GM18498 (cell line): ENCODE results near the gene LAMTOR4.
A peak's percentile ranks its signal among the peaks of the same experiment; 100 is the strongest.

Experiments used
- ATAC-seq: cut with Tn5 transposase; IDR thresholded peaks from one replicate; pipeline ENCODE4 v1.9.1; 2021; ENCODE audit warnings: mild to moderate bottlenecking, moderate library complexity; ENCODE audit not compliant: unreplicated experiment

Gene LAMTOR4

GRCh38 chr7:100152937-100153666, 4.4 kb downstream of the LAMTOR4 start:
- ATAC-seq = no peak

GRCh38 chr7:100153708-100154535, 5.2 kb downstream of the LAMTOR4 start:
- ATAC-seq = no peak

DNA sequence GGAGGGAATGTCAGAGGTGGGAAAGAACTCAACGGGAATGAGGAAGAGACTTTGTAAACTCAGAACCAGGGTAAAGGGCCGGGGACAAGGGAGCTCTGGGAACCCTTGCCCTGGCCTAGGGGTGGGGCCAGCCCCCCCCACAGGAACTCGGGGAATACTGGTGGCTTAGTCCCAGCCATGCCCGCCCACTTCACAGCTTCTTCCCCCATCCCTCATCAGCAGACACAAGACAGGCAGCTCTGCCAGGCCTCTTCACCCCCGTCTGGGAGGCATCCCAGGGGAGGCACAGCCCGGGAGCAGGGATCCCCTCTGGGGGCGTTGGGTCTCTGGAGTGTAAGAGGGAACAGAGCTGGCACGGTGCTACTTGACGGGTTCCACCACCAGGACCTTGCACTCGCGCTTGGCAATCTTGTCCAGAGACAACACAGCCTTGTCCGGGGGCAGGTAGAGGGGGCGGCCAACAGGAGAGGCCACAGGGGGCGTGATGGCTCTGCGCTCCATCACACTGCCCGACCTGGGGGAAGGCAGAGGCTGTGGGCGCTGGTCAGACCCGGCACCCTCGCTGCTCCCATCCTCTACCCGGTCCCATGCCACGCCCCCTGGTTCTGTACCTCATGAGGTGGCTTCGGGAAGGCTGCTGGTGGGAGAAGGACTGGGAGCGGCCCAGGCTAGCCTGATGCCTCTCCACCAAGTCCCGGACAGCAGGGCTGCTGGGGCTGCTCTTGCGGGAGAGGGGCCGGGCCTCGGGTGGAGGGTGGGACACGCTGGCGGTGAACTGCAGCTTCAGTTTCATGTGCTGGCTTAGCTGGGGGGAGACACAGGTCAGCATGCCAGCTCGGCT, 6.2 kb downstream of the LAMTOR4 start:
- no peak for ATAC-seq

DNA sequence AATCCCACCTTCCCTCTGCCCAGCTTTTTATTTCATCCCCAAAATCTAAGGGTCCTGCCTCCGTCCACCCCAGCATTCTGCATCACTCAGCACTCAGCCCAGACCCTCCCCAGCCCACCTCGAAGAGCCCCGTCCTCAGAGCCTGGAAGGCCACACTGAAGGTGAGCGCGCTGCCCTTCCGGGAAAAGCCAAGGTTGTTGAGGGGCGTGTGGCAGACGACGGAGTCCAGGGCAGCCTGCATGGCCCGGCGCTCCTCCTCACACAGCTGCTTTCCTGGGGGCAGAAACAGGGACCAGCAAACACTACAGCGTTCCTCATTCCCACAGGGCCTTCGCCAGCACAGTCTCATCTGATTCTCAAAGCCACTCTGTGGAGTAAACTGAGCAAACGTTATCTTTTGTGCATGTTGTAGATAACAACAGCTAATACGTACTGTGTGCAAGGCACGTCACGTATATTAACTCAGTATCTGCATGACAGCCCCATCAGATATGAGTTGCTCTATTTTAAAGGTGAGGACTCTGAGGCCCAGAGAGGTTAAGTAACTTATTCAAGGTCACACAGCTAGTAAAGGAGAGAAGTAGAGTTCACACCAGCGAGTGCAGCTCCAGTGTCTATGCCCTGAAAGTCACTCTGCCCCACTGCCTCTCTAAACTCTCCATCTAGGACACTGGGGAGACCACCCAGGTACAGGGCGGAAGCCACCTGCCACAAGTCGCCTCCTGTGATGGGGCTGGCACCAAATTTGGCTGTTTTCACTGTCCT, 7.0 kb downstream of the LAMTOR4 start:
- no peak for ATAC-seq

DNA sequence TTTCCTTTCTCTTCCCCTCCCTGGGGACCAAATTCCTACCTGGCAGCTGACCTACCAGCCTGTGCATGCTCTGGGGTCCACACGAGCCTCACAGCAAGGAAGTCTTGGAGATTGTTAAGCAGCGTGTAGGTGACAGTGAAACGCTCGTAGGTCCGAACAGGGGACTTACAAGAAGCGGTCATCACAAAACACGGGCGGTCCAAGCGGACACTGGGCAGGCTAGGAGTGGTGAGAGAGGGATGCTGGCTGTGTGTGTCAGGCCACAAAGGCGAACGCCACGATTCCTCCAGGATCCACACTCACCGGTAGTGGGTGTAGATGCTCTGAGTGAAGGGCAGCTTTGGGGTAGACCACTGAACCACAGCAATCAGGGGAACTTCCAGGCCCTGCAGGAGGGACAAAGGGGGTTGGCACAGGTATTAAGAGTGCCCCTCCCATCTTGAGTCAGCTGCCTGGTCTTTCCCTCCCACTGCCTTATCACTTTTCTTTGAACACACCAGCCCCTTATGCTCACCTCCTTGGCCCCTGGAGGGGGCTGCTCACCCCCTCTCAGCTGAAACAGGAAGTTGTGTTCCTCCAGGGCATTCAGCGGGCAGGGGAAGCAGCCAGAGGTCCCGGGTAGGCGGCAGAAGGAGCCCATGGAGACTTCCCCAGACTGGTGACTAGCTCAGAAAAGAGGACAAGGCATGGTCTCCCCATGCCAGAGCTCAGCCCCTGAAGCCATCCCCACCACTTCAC, 7.8 kb downstream of the LAMTOR4 start:
- ATAC-seq = no peak

DNA sequence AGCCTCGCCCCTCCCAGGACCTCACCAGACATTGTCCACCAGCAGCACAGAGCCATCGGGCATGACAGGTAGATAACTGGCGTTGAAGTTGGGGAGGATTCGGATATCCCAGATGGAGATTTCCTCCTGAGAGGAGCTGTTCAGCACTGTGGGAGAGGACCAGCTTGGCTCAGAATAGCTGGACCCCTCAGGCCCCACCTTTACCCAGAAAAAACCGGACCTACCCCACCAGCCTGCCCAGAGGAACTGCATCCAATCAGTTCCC, 8.3 kb downstream of the LAMTOR4 start:
- ATAC-seq = no peak

DNA sequence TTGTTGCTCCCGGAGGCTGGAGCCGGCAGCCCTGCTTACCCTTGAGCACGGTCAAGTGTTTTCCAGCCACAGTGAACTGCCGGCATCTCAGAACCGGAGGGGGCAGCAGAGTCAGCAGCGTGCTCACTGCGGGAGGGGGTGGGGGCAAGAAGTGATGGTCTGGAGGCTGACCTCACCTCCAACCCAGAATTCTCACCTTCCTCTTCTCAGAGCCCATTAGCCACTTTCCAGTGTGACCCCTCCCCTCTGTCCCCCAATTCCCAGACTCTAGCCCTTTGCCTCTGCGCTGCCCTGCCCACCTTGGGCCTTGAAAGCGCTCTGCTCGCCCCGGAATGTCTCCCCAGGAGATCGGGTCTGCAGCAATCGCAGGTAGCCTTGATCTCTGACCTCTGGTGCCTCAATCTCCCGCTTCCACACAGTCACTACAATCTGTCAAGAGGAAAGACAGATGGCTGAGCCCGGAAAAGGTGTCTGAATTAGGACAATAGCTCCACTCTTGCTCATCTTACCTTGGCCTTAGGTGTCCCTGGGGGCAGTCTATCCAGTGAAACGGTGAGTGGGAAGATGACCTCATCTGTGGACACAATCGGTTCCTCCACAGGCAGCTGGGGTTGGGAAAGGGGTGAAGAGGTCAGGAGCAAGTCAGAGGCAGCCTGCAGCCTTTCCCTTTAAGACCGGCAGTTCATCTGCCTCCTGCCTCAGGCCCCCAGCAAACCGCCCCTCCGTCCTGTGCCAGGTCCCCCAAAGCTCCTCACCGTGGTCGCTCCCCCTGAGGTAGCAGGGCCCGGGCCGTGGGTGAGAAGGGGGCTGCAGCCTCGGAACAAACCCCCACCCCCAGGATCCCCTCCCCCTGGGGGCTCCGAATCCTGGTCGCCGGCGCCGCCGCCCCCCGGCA, 8.9 kb downstream of the LAMTOR4 start:
- ATAC-seq = no peak

DNA sequence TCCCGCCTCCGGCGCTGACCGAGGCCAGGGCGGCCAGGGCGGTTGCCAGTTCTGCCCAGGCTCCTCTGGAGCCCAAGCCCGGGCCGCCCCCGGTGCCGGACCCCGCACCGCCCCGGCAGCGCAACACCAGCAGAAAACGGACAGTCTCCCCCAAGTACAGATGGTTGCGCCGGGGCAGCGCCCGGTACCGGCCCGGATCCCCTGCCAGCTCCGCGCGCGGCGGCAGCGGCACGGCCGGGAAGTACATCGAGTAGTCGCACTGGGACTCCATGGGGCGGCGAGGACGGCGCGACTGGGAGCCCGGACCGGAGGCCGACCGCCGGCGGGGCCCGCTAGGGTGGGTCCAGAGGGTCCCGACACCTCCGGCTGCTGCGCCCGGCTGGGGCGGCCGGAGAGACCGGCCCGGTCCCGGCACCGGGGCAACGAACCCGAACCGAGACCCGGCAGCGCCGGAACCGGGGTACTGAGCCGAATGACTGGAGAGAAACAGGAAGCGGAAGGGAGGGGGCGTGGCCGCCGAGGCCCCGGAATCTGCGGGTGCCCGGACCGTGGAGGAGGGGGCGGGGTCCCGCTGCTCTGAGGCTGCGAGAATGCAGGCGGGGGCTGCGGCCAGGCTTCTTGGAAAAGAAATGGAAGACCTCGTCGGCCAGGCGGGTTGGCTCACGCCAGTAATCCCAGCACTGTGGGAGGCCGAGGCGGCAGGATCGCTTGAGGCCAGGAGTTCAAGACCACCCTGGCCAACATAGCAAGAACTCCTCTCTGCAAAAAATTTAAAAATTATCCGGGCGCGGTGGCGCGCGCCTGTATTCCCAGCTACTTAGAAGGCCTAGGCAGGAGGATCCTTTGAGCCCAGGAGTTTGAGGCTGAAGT, 9.7 kb downstream of the LAMTOR4 start, which contains the start of gene TRAPPC14:
TSS of gene TRAPPC14 (minus strand) at position 495 of the 870 bp plus-strand sequence. CDS start at position 271, 224 bp downstream.
- peak; percentile 75 for ATAC-seq

- ATAC-seq = no peak
Measured at GRCh38 chr7:100159099-100159623, 10.4 kb downstream of the LAMTOR4 start.

GRCh38 chr7:100160067-100160466, 11.3 kb downstream of the LAMTOR4 start:
- no peak for ATAC-seq

DNA sequence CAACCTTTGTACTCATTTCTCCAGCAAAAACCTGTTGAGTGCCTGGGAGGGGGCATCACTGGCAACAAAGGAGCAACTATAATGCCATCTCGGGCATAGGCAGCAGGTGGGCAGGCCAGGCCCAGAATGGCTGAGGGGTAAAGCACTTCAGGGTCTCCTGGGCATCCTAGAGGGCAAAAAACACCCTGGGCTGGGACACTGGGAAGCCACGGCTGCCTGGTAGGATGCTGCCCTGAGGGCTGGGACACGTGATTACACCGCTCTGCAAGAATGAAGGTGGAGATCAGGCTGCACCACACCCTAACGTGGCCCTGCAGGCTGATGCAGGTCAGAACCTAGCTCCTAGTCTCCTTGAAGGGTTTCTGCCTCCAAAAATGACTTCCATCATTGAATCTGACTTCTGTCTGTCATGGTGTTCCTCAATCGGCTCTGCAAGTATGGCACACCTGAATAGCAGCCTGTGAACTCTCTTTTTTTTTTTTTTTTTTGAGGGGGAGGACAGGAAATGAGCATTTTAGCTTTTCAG, 14.4 kb downstream of the LAMTOR4 start:
- no peak for ATAC-seq

DNA sequence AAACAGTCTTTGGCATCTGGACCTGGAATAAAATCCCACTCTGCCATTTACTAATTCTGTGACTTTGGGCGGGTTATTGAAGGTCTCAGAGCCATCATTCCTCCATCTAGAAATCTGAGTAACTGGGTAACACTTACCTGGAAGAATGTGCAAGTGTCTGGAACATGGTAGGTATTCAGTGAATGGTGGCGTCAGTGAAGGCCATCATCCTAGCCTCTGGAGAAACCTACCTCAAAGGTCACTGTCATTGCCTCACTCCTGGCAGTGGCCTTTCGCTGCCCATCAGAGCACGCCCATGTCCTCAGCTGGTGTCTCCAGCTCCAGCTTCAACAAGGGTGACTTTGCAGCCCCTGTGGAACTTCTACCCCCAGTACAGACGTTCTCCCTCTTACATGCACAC, 15.2 kb downstream of the LAMTOR4 start:
- ATAC-seq = no peak

- ATAC-seq = no peak
Measured at GRCh38 chr7:100166317-100166940, 17.7 kb downstream of the LAMTOR4 start.

DNA sequence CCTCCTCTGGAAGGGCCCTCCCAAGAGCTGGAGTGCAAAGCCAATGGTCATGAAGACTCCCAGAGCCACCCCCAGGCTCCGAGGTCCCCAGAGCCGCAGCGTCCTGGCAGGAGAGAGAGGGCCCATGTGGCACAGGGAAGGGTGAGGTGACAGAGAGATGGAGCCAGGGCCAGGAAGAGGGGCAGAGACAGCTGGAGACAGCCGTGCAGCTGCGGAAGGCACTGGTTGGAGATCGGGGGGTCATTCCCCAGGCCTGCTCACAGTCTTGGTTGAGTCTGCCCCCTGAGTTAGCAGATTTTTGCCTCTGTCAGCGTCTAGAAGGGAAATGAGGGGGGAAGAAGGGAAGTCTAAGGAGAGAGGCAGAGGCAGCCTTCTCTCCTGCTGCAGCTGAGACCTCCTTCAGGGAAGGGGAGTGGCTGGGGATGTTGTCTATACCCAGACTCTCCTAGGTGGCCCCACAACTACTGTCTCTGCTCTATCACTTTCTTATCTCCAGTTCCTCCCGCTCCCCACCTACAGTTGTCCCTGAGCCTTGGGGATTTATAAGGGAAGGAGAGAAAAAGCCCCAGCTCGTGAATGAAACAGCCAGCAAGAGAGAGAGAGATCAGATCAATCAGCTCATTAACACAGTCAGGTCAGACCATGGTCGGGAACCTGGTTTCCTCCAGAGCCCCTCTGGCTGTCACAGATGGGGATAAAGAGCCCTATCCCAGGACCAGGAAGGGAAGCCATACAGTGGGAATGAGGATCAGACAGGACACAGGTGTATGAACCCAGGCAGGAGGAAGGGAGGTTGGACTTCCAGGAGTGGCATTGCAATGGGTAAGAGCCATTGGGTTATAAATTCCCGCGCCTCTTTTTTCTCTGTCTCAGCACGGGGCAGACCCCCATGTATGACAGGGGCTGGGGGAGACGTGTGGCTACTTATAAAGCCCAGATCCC, 18.5 kb downstream of the LAMTOR4 start:
- ATAC-seq = no peak

DNA sequence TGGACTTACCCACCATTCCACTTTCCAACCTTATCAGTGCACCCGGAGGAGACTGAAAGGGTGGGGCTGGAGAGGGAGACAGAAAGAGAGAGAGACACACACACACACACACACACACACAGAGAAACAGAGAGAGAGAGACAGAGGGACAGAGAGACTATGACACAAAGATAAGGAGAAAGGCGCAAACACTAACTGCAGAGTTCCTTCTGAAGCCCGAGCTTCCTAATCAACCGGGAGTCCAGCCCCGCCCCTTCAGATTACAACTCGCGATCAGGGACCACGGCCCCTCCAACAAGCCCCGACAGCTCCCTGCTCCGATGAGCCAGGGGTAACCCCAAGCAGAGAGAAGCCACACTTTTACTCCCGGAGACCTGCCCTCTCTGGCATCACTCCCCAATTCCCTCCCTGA, 19.2 kb downstream of the LAMTOR4 start:
- no peak for ATAC-seq
